WTC11 (cell line): ENCODE data around the gene AKR1B15. TPM values are rescaled to one million over a fixed set of nuclear protein-coding genes. Genes with fewer than 3 reads are reported as not detected.

Source experiments
- ATAC-seq: fragments of 200-7000 bp; cut with Tn5 transposase; 2 replicates; pipeline ENCODE4 v1.10.0; 2021; ENCODE audit warnings: mild to moderate bottlenecking, moderate library complexity
- CTCF ChIA-PET: fragments of 300-600 bp; sonication (Branson Sonifier 250); formaldehyde crosslinking; loops from one replicate; lab custom pipeline; 2021; ENCODE audit warnings: antibody characterized with exemption; lab: Charles Lee
- POLR2A ChIA-PET: fragments of 350-600 bp; sonication (Branson Sonifier 250); formaldehyde crosslinking; loops from one replicate; lab custom pipeline; 2021; ENCODE audit warnings: antibody characterized with exemption; lab: Charles Lee
- DNase-seq: peaks from one replicate; pipeline ENCODE4 v3.0.0; 2021; ENCODE audit warnings: low spot score
- H3K27ac Mint-ChIP-seq: 2 replicates; pipeline ENCODE4 v1.8.0; 2021; ENCODE audit warnings: mixed read lengths
- H3K27me3 Mint-ChIP-seq: 2 replicates; pipeline ENCODE4 v1.8.0; 2021; ENCODE audit warnings: low read depth, mild to moderate bottlenecking, moderate library complexity, mixed read lengths
- H3K36me3 Mint-ChIP-seq: 2 replicates; pipeline ENCODE4 v1.8.0; 2021; ENCODE audit warnings: mixed read lengths
- H3K4me1 Mint-ChIP-seq: 2 replicates; pipeline ENCODE4 v1.8.0; 2022; ENCODE audit warnings: mixed read lengths
- H3K4me3 Mint-ChIP-seq: 2 replicates; pipeline ENCODE4 v1.8.0; 2021; ENCODE audit warnings: mild to moderate bottlenecking, moderate library complexity, mixed read lengths
- H3K9me3 Mint-ChIP-seq: 2 replicates; pipeline ENCODE4 v1.8.0; 2021; ENCODE audit warnings: mixed read lengths
- AFF4 ChIP-seq: sonication (generic); formaldehyde crosslinking; IDR thresholded peaks from 2 replicates; pipeline ENCODE4 v1.8.1; 2023; ENCODE audit warnings: mild to moderate bottlenecking, missing genetic modification reagents, borderline replicate concordance
- AR ChIP-seq: fragments of 250-450 bp; sonication (Bioruptor Pico); IDR thresholded peaks from 2 replicates; pipeline ENCODE4 v1.9.0; 2021; ENCODE audit warnings: mild to moderate bottlenecking
- ATF2 ChIP-seq: sonication (generic); formaldehyde crosslinking; IDR thresholded peaks from 2 replicates; pipeline ENCODE4 v1.8.1; 2022; ENCODE audit warnings: low read depth, missing genetic modification reagents, borderline replicate concordance
- EMX1 ChIP-seq: fragments of 250-450 bp; sonication (Bioruptor Pico); IDR thresholded peaks from 2 replicates; pipeline ENCODE4 v1.8.0; 2021; ENCODE audit warnings: mild to moderate bottlenecking
- FOXK1 ChIP-seq: sonication (generic); formaldehyde crosslinking; IDR thresholded peaks from 2 replicates; pipeline ENCODE4 v1.8.0; 2022; ENCODE audit warnings: mild to moderate bottlenecking, moderate library complexity, missing genetic modification reagents
- IRF2 ChIP-seq: sonication (generic); formaldehyde crosslinking; IDR thresholded peaks from 2 replicates; pipeline ENCODE4 v1.8.0; 2022; ENCODE audit warnings: low read depth, missing genetic modification reagents, borderline replicate concordance
- NFYB ChIP-seq: sonication (generic); formaldehyde crosslinking; conservative IDR thresholded peaks from 2 replicates; pipeline ENCODE4 v1.8.0; 2022; ENCODE audit warnings: low read depth, missing genetic modification reagents
- NR2C2 ChIP-seq: sonication (generic); formaldehyde crosslinking; IDR thresholded peaks from 2 replicates; pipeline ENCODE4 v1.8.0; 2022; ENCODE audit warnings: mild to moderate bottlenecking, missing genetic modification reagents
- OVOL2 ChIP-seq: fragments of 250-450 bp; sonication (Bioruptor Pico); IDR thresholded peaks from 2 replicates; pipeline ENCODE4 v1.9.0; 2021; ENCODE audit warnings: mild to moderate bottlenecking, borderline replicate concordance
- TEAD1 ChIP-seq: sonication (generic); formaldehyde crosslinking; IDR thresholded peaks from 2 replicates; pipeline ENCODE4 v1.8.0; 2022; ENCODE audit warnings: mild to moderate bottlenecking, missing genetic modification reagents
- TEAD4 ChIP-seq: sonication (generic); formaldehyde crosslinking; IDR thresholded peaks from 2 replicates; pipeline ENCODE4 v1.8.0; 2022; ENCODE audit warnings: mild to moderate bottlenecking, missing genetic modification reagents
- ZBTB21 ChIP-seq: sonication (generic); formaldehyde crosslinking; IDR thresholded peaks from 2 replicates; pipeline ENCODE4 v1.8.1; 2023; ENCODE audit warnings: mild to moderate bottlenecking, missing genetic modification reagents, borderline replicate concordance
- ZNF121 ChIP-seq: sonication (generic); formaldehyde crosslinking; IDR thresholded peaks from 2 replicates; pipeline ENCODE4 v1.8.0; 2023; ENCODE audit warnings: missing genetic modification reagents
- ZNF138 ChIP-seq: sonication (generic); formaldehyde crosslinking; conservative IDR thresholded peaks from 2 replicates; pipeline ENCODE4 v1.8.1; 2022; ENCODE audit warnings: mild to moderate bottlenecking, moderate library complexity, missing genetic modification reagents
- ZNF263 ChIP-seq: sonication (generic); formaldehyde crosslinking; IDR thresholded peaks from 2 replicates; pipeline ENCODE4 v1.8.1; 2022; ENCODE audit warnings: low read depth, mild to moderate bottlenecking, moderate library complexity, missing genetic modification reagents
- ZNF416 ChIP-seq: fragments of 250-450 bp; sonication (Bioruptor Pico); IDR thresholded peaks from 2 replicates; pipeline ENCODE4 v1.9.0; 2021; ENCODE audit warnings: mild to moderate bottlenecking, inconsistent platforms
- ZNF425 ChIP-seq: fragments of 250-450 bp; sonication (Bioruptor Pico); conservative IDR thresholded peaks from 2 replicates; pipeline ENCODE4 v1.9.0; 2021; ENCODE audit warnings: mild to moderate bottlenecking
- ZNF532 ChIP-seq: fragments of 250-450 bp; sonication (Bioruptor Pico); IDR thresholded peaks from 2 replicates; pipeline ENCODE4 v1.9.0; 2021; ENCODE audit warnings: mild to moderate bottlenecking, borderline replicate concordance
- ZSCAN18 ChIP-seq: fragments of 250-450 bp; sonication (Bioruptor Pico); IDR thresholded peaks from 2 replicates; pipeline ENCODE4 v2.1.2; 2022; ENCODE audit warnings: mild to moderate bottlenecking, moderate library complexity
- total RNA-seq: library from RNA; stranded (reverse); gene quantifications from 3 replicates; pipeline ENCODE4 v1.2.3, GENCODE V29; 2021

AKR1B15 gene
- total RNA-seq, 1 experiment from 2014 or later, result not detected

- CTCF ChIA-PET, result interaction anchor here (1.1 to 1.5 kb wide), 2 partner anchors 9 to 40 kb away, joined by 3 read pairs; no protein-coding TSS in a partner anchor
- ATAC-seq (no peak), DNase-seq (no peak)
- POLR2A ChIA-PET, result no interaction called here
- no peak overlapping the region for H3K4me3 Mint-ChIP-seq
- TF ChIP-seq NFYB (CRISPR knock-in tag), result no peak
- no peak for TF ChIP-seq ATF2 (CRISPR knock-in tag)
- TF ChIP-seq ZNF425 (CRISPR knock-in tag), result no peak
- TF ChIP-seq ZNF416 (CRISPR knock-in tag), result no peak
- TF ChIP-seq ZNF263 (CRISPR knock-in tag), result no peak
- no peak for TF ChIP-seq ZNF121 (CRISPR knock-in tag)
- TF ChIP-seq TEAD1 (CRISPR knock-in tag), result no peak
- no peak for TF ChIP-seq ZSCAN18
- no peak for TF ChIP-seq NR2C2 (CRISPR knock-in tag)
- no peak for TF ChIP-seq IRF2 (CRISPR knock-in tag)
- TF ChIP-seq EMX1 (CRISPR knock-in tag), result no peak
- TF ChIP-seq TEAD4 (CRISPR knock-in tag), result no peak
- no peak for TF ChIP-seq AFF4 (CRISPR knock-in tag)
- no peak for TF ChIP-seq ZNF138 (CRISPR knock-in tag)
- TF ChIP-seq AR (CRISPR knock-in tag), result no peak
- TF ChIP-seq ZBTB21 (CRISPR knock-in tag), result no peak
- TF ChIP-seq OVOL2 (CRISPR knock-in tag), result no peak
- TF ChIP-seq ZNF532, result no peak
- TF ChIP-seq FOXK1 (CRISPR knock-in tag), result no peak
- H3K27ac Mint-ChIP-seq, result no peak overlapping the region
- H3K36me3 Mint-ChIP-seq, result no peaks in the 10 kb centered on the region
- H3K4me1 Mint-ChIP-seq, result peaks cover 3% of the 10 kb centered on the region; the same call in 1 of the 2 replicates
- no peaks in the 10 kb centered on the region for H3K9me3 Mint-ChIP-seq
- peaks cover 6% of the 10 kb centered on the region for H3K27me3 Mint-ChIP-seq
These were observed 28.8 kb upstream of the AKR1B15 start for GRCh38 chr7:134520130-134520529.
